Measurements from ENCODE around the gene KRT23.

The KRT23 gene

DNA sequence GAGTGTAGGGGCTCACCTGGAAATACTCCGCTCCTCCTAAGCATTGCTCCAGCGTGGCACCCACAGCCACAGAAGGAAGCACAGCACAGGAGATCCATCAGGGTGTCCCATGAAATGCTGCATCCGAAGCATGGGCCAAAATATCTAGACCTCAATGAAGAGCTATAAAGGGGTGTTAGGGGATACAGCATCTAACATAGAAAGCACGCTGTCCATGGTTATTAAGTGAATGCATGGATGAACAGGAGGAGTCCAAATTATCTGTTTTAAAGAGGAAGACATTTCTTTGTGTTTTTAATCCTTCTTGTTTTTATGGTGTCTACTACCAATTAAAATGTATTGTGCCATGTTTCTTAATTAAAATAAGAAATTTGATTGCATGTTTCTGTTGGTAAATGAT lies 30.8 kb downstream of the KRT23 start:
- Histone ChIP-seq H3K36me3 (ENCODE audit: control insufficient read depth, low read depth, low read length) (no peaks in the 10 kb centered on the region), H3K9ac (ENCODE audit: low read length) (no peak overlapping the region), H3K27me3 (ENCODE audit: control insufficient read depth, insufficient read depth, low read length) (no peaks in the 10 kb centered on the region), H3K9me3 (ENCODE audit: control insufficient read depth, low read depth, low read length) (no peaks in the 10 kb centered on the region), H3K27ac (ENCODE audit: low read length) (no peak overlapping the region), H3K4me3 (ENCODE audit: low read length) (no peak overlapping the region), H3K4me1 (ENCODE audit: control insufficient read depth, low read depth, low read length) (peaks cover 4% of the 10 kb centered on the region)

DNA sequence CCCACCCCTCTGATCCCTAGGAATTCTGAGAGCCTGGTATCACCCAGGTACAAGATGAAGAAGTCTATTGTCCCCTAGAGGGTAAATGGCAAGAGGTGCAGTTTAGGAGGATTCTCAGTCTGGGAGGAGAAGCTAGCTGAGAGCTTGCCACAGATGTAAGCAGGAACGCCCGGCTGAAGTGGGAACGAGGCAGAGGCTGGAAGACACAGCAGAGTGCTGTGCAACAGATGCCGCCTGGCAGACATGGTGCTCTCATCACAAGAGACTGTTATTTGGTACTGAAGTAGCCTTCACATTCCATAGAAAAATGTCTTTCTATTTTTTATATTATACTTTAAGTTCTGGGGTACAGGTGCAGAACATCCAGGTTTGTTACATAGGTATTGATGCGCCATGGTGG lies 32.1 kb downstream of the KRT23 start:
- Histone ChIP-seq H3K27ac (ENCODE audit: low read length) (no peak overlapping the region), H3K27me3 (ENCODE audit: control insufficient read depth, insufficient read depth, low read length) (no peaks in the 10 kb centered on the region), H3K9me3 (ENCODE audit: control insufficient read depth, low read depth, low read length) (no peaks in the 10 kb centered on the region), H3K36me3 (ENCODE audit: control insufficient read depth, low read depth, low read length) (no peaks in the 10 kb centered on the region), H3K9ac (ENCODE audit: low read length) (no peak overlapping the region), H3K4me1 (ENCODE audit: control insufficient read depth, low read depth, low read length) (peaks cover 4% of the 10 kb centered on the region), H3K4me3 (ENCODE audit: low read length) (no peak overlapping the region)

DNA sequence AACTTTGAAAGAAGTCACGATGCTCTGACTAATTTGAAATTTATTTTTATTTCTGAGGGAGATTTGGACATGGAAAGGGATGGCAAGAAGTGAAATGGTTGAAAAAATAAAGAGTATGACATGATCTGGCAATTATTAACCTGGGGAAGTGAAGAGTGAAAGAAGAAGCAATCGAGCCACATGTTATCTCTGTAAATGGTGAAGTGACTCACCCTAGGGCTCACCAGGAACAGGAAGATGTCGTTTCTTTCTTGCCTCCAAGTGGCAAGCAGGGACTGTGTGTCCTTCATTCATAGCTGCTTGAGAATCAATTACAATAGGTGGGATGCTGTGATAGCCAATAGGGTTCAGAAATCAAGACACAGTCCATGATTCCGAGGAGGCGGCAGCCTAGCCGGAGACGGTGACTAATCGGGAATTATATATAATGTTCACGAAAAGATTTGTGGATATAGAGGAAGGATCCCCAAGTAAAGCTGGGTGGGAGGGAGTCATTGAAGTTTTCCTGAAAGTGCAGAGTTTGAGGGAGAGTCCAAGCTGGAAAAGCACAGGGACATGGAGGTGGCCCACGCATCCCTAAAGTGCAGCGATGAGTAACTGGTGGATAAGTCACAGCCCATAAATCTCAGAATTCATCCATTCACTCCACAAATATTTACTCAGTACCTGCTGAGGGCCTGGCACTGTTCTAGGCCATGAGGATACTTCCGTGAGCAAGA lies 34.2 kb downstream of the KRT23 start:
- Histone ChIP-seq H3K27me3 (ENCODE audit: control insufficient read depth, insufficient read depth, low read length) (no peaks in the 10 kb centered on the region), H3K27ac (ENCODE audit: low read length) (no peak overlapping the region), H3K9me3 (ENCODE audit: control insufficient read depth, low read depth, low read length) (no peaks in the 10 kb centered on the region), H3K4me1 (ENCODE audit: control insufficient read depth, low read depth, low read length) (peaks cover 4% of the 10 kb centered on the region), H3K9ac (ENCODE audit: low read length) (no peak overlapping the region), H3K4me3 (ENCODE audit: low read length) (no peak overlapping the region), H3K36me3 (ENCODE audit: control insufficient read depth, low read depth, low read length) (no peaks in the 10 kb centered on the region)

DNA sequence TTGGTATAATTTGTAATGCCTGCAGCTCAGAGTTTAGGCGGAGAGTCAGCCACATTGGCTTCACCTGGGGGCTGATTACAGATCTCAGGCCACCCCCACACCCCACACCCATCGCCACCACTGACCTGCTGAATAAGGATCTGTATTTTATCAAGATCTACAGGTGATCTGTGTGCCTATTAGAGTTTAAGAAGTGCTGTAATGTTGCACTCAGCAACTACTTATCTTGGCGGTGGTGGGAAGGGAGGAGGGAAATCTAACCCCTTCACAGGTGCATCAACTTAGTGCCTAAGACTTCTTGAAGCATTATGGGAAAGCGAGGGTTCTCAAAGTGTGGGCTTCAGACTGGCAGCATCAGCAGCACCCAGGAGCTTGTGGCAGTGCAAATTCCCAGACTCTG lies 34.9 kb downstream of the KRT23 start:
- no peak overlapping the region for H3K9ac ChIP-seq (ENCODE audit: low read length)
- H3K27ac ChIP-seq (ENCODE audit: low read length), result no peak overlapping the region
- H3K4me1 ChIP-seq (ENCODE audit: control insufficient read depth, low read depth, low read length), result peaks cover 4% of the 10 kb centered on the region
- no peaks in the 10 kb centered on the region for H3K9me3 ChIP-seq (ENCODE audit: control insufficient read depth, low read depth, low read length)
- no peaks in the 10 kb centered on the region for H3K36me3 ChIP-seq (ENCODE audit: control insufficient read depth, low read depth, low read length)
- H3K27me3 ChIP-seq (ENCODE audit: control insufficient read depth, insufficient read depth, low read length), result no peaks in the 10 kb centered on the region
- no peak overlapping the region for H3K4me3 ChIP-seq (ENCODE audit: low read length)

DNA sequence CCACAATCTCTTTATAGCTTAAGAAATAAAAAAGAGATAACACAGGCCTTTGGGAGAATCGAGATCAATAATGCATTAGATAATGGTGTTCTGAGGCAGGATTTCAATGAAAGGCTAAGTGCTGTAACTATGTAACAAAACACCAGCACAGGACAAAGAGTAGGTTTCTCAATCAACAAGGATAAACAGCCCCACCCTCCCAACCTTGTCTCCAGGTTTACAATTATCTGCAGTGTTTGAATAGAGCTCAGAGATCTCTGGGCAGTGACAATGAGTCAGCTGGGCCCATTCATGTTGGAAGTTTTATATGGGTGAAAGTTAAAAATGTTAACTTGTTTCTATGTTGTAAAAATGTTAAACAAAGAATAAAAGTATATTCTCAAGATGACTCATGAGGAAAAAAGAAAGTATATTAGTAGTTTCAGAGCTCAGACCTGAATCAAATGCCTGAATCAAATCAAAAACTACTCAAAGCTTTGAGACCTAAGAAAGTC lies 35.4 kb downstream of the KRT23 start:
- no peaks in the 10 kb centered on the region for H3K27me3 ChIP-seq (ENCODE audit: control insufficient read depth, insufficient read depth, low read length)
- H3K9ac ChIP-seq (ENCODE audit: low read length), result no peak overlapping the region
- no peaks in the 10 kb centered on the region for H3K9me3 ChIP-seq (ENCODE audit: control insufficient read depth, low read depth, low read length)
- H3K36me3 ChIP-seq (ENCODE audit: control insufficient read depth, low read depth, low read length), result no peaks in the 10 kb centered on the region
- H3K4me3 ChIP-seq (ENCODE audit: low read length), result no peak overlapping the region
- H3K27ac ChIP-seq (ENCODE audit: low read length), result no peak overlapping the region
- H3K4me1 ChIP-seq (ENCODE audit: control insufficient read depth, low read depth, low read length), result peaks cover 4% of the 10 kb centered on the region

DNA sequence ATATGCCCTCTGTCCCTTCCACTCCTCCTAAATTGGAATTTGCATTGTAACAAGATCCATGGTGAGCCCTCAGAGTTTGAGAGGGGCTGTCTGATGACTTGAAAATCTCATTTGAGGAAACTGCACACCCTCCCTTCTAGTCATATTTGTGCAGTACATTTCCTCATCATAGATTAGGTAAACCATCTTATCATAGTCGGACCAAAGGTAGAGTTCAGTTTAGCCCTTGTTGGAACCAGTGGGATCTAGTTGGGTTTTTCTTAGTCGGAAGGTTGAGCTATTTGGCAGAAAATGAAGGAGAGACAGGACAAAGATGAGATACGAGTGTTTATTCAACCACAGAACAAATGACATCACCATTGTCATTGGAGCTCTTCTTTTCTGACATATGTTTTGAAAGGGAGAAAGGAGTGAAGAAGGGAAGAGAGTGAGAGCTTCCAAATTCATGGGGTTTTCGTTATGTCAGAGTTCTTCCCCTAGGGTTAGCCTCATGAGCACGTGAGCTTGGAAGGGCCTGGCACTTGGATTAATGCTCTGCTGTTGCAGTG lies 36.6 kb downstream of the KRT23 start:
- H3K27me3 ChIP-seq (ENCODE audit: control insufficient read depth, insufficient read depth, low read length), result no peaks in the 10 kb centered on the region
- H3K36me3 ChIP-seq (ENCODE audit: control insufficient read depth, low read depth, low read length), result no peaks in the 10 kb centered on the region
- no peak overlapping the region for H3K9ac ChIP-seq (ENCODE audit: low read length)
- no peak overlapping the region for H3K4me3 ChIP-seq (ENCODE audit: low read length)
- peaks cover 4% of the 10 kb centered on the region for H3K4me1 ChIP-seq (ENCODE audit: control insufficient read depth, low read depth, low read length)
- no peaks in the 10 kb centered on the region for H3K9me3 ChIP-seq (ENCODE audit: control insufficient read depth, low read depth, low read length)
- H3K27ac ChIP-seq (ENCODE audit: low read length), result no peak overlapping the region

DNA sequence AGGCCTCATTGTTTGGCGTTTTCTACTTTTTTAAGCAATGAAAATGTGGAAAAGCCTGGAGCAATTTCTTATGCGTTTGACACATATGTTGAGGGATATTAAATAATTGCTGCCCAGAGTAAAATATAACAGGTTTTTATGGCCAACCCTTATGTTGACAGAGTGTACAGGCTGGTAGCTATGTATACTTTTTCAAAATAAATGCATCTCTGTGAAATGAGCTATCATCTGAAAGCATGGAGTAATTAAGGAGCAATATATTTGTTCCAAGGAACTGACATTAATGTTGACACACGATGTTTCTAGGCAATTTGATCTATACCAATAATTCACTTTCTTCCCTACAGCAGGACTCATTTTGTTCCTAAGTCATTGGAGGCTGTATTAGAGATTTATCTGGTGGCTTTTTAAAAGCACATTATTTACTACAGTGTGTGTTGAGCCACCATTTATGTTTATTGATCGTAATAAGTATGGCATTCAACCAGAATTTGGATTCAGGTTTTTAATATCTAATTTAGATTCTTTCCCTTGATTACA lies 40.5 kb downstream of the KRT23 start:
- no peaks in the 10 kb centered on the region for H3K27me3 ChIP-seq (ENCODE audit: control insufficient read depth, insufficient read depth, low read length)
- no peaks in the 10 kb centered on the region for H3K4me1 ChIP-seq (ENCODE audit: control insufficient read depth, low read depth, low read length)
- H3K4me3 ChIP-seq (ENCODE audit: low read length), result no peak overlapping the region
- H3K9ac ChIP-seq (ENCODE audit: low read length), result no peak overlapping the region
- no peaks in the 10 kb centered on the region for H3K9me3 ChIP-seq (ENCODE audit: control insufficient read depth, low read depth, low read length)
- H3K27ac ChIP-seq (ENCODE audit: low read length), result no peak overlapping the region
- H3K36me3 ChIP-seq (ENCODE audit: control insufficient read depth, low read depth, low read length), result no peaks in the 10 kb centered on the region

DNA sequence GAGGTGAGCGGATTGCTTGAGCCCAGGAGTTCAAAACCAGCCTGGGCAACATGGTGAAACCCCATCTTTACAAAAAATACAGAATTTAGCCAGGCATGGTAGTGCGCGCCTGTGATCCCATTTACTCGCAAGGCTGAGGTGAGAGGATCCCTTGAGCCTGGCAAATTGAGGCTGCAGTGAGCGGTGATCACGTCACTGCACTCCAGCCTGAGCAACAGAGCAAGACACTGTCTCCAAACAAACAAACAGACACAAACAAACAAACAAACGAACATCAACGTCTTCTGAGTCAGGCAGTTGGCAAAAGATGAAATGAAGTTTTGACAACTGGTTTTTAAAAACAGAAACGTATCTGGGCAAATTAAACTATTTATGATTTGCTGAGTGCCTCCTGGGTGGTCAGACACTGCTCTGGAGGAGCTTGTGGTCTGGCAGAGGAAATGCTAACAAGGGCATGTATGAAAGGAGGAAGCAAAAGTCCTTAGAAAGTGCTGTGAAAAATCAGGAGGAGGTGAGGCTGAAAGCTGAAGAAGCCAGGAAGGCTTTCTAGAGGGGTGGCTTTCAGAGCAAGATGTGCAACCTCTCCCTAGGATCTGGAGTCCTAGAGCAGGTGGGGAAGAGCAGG lies 42.2 kb downstream of the KRT23 start:
- no peaks in the 10 kb centered on the region for H3K4me1 ChIP-seq (ENCODE audit: control insufficient read depth, low read depth, low read length)
- H3K27ac ChIP-seq (ENCODE audit: low read length), result no peak overlapping the region
- H3K36me3 ChIP-seq (ENCODE audit: control insufficient read depth, low read depth, low read length), result no peaks in the 10 kb centered on the region
- H3K9ac ChIP-seq (ENCODE audit: low read length), result no peak overlapping the region
- no peak overlapping the region for H3K4me3 ChIP-seq (ENCODE audit: low read length)
- H3K27me3 ChIP-seq (ENCODE audit: control insufficient read depth, insufficient read depth, low read length), result no peaks in the 10 kb centered on the region
- no peaks in the 10 kb centered on the region for H3K9me3 ChIP-seq (ENCODE audit: control insufficient read depth, low read depth, low read length)

DNA sequence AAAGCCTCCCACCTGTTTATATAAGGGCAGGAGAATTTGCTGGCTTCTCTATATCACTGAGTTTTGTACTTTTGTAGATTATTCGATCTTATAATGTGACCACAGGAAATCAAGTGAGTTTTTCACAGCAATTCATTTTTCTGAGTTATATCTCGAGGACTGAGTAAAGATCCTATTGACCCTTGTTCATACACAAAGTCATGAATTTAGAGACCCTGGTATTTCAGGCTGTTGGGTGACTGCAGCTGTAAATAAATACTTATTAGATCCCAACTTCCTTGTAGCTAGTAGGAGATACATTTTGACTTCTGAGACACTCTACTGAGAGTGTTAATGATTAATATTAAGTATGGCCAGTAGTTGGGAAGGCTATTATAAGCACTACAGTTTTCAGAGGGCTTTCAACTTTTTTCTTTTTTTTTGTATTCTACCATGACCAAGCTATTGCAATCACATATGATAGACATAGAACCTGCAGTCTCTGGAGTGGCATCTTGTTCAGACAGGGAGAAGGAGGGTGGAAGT lies 49.2 kb downstream of the KRT23 start:
- H3K4me1 ChIP-seq (ENCODE audit: control insufficient read depth, low read depth, low read length), result no peaks in the 10 kb centered on the region
- no peaks in the 10 kb centered on the region for H3K27me3 ChIP-seq (ENCODE audit: control insufficient read depth, insufficient read depth, low read length)
- H3K36me3 ChIP-seq (ENCODE audit: control insufficient read depth, low read depth, low read length), result no peaks in the 10 kb centered on the region
- H3K4me3 ChIP-seq (ENCODE audit: low read length), result no peak overlapping the region
- H3K27ac ChIP-seq (ENCODE audit: low read length), result no peak overlapping the region
- no peaks in the 10 kb centered on the region for H3K9me3 ChIP-seq (ENCODE audit: control insufficient read depth, low read depth, low read length)
- H3K9ac ChIP-seq (ENCODE audit: low read length), result no peak overlapping the region

DNA sequence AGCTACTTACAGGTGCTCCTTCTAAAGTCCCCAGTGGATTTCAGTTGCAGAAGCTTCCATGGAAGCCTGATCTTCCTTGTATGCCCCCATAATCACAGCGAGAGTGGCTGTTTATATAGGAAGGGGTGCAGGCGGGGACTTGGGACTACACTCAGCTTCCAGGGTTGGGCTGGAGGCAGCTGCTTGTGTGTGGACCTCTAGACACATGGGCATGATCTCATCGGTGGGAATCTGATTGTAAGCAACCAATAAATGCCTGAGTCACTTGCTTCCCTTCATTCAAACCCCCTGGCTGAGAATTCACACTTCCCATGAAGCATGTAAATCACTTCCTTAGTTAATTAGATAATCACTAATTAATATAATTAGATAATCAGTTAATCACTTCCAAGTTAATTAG lies 51.4 kb downstream of the KRT23 start:
- Histone ChIP-seq H3K9ac (ENCODE audit: low read length) (no peak overlapping the region), H3K36me3 (ENCODE audit: control insufficient read depth, low read depth, low read length) (no peaks in the 10 kb centered on the region), H3K4me3 (ENCODE audit: low read length) (no peak overlapping the region), H3K4me1 (ENCODE audit: control insufficient read depth, low read depth, low read length) (no peaks in the 10 kb centered on the region), H3K27ac (ENCODE audit: low read length) (no peak overlapping the region), H3K9me3 (ENCODE audit: control insufficient read depth, low read depth, low read length) (no peaks in the 10 kb centered on the region), H3K27me3 (ENCODE audit: control insufficient read depth, insufficient read depth, low read length) (no peaks in the 10 kb centered on the region)

DNA sequence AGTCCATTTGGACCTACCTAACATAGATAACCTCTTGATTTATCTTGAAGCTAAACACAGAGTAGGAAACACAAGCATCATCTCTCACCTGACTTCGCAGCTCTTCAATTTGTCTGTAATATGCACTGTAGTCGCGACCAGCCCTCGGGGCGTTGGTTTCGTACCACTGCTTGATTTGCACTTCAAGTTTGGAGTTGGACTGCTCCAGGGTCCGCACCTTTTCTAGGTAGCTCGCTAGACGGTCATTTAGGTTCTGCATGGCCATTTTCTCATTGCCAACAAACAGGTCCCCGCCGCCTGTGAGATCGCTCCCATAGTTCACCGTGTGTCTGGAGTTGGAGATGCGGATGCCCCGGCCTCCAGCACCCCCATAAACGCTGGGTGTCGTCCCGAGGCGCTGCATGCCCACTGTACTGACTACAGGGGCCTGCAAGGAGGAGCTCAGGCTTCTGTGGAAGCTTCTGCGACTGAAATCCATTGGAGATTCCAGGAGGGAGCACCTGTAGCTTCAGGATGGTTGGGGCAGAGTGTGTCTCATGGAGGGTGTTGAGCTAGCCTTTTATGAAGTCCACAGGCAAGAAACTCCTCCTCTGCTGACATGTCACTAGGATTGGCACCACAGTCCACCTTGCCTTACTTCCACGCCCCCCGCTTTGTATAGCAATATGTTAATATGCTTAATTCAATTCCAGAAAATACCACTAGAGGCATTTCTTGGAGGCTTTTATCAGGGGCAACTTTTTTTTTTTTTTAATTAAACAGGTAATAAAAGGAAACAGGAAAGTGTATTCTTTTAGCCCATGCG lies 52.5 kb downstream of the KRT23 start, which contains the start of gene KRT20:
Gene KRT20 (minus strand): TSS at position 535 of the 805 bp plus-strand sequence. CDS start 57 bp downstream, at position 478.
- Histone ChIP-seq H3K27ac (ENCODE audit: low read length) (no peak within 1 kb of the TSS), H3K9ac (ENCODE audit: low read length) (no peak within 1 kb of the TSS), H3K27me3 (ENCODE audit: control insufficient read depth, insufficient read depth, low read length) (no peaks in the 10 kb centered on the region), H3K9me3 (ENCODE audit: control insufficient read depth, low read depth, low read length) (no peaks in the 10 kb centered on the region), H3K36me3 (ENCODE audit: control insufficient read depth, low read depth, low read length) (no peaks in the 10 kb centered on the region), H3K4me1 (ENCODE audit: control insufficient read depth, low read depth, low read length) (no peaks in the 10 kb centered on the region), H3K4me3 (ENCODE audit: low read length) (no peak within 1 kb of the TSS)

Data from iPS-18a (cell line).